B cell (primary cell): Measurements from ENCODE around the gene COL6A1. TPM values are rescaled to one million over a fixed set of nuclear protein-coding genes. Genes with fewer than 3 reads are reported as not detected.

Source experiments
- ATAC-seq: fragments of 200-7000 bp; cut with Tn5 transposase; one replicate; pipeline ENCODE4 v1.10.0; 2021; ENCODE audit warnings: low read depth, mild to moderate bottlenecking, moderate number of reproducible peaks, moderate library complexity
- CTCF ChIA-PET: fragments of 350-600 bp; sonication (Branson Sonifier 250); formaldehyde crosslinking; loops from one replicate; lab custom pipeline; 2021; ENCODE audit warnings: antibody characterized with exemption, inconsistent platforms; lab: Charles Lee
- POLR2A ChIA-PET: fragments of 350-600 bp; sonication (Branson Sonifier 250); formaldehyde crosslinking; loops from one replicate; lab custom pipeline; 2021; ENCODE audit warnings: antibody characterized with exemption; lab: Charles Lee
- DNase-seq: peaks from one replicate; pipeline ENCODE4 v3.0.0; 2013
- H2AFZ ChIP-seq: 2 replicates; pipeline ENCODE4 v1.6.1; 2012; ENCODE audit warnings: mild to moderate bottlenecking, low read depth, low read length; ENCODE audit not compliant: insufficient read depth, poor library complexity, severe bottlenecking
- H3K27ac ChIP-seq, 2 donors: 1 replicate in 1 of 2; 2 replicates in 1 of 2; pipeline ENCODE4 v1.5.1; 2012 to 2013; ENCODE audit warnings: low read length in 2 of 2, mild to moderate bottlenecking in 2 of 2, moderate library complexity in 1 of 2
- H3K27me3 ChIP-seq, 4 experiments: fragments of 200-600 bp in 1 of 4; sonication (generic) in 1 of 4; replicated peaks in 1 of 4; 1 replicate in 2 of 4; 2 replicates in 2 of 4; pipeline versions ENCODE4 v1.6.1 to v1.7.0; 2013 to 2016; ENCODE audit warnings: low read length in 3 of 4, mild to moderate bottlenecking in 2 of 4, mixed read lengths in 1 of 4, moderate library complexity in 1 of 4; ENCODE audit not compliant: insufficient read depth in 4 of 4, control insufficient read depth in 3 of 4; ENCODE audit errors: control extremely low read depth in 1 of 4
- H3K36me3 ChIP-seq, 2 experiments: replicated peaks in 1 of 2; 1 replicate in 1 of 2; 2 replicates in 1 of 2; pipeline versions ENCODE4 v1.6.1 to v1.7.1; 2013; ENCODE audit warnings: low read length in 1 of 2; ENCODE audit not compliant: insufficient read depth in 2 of 2, control insufficient read depth in 1 of 2; ENCODE audit errors: control extremely low read depth in 1 of 2, extremely low read depth in 1 of 2
- H3K4me1 ChIP-seq, 2 donors: fragments of 200-600 bp in 1 of 2; sonication (generic) in 1 of 2; 1 replicate in 1 of 2; 2 replicates in 1 of 2; pipeline versions ENCODE4 v1.5.1 to v1.6.1; 2013 to 2017; ENCODE audit warnings: low read length in 2 of 2; ENCODE audit not compliant: control insufficient read depth in 2 of 2, insufficient read depth in 2 of 2
- H3K4me2 ChIP-seq: replicated peaks from 2 replicates; pipeline ENCODE3; 2012; ENCODE audit warnings: mild to moderate bottlenecking, low read depth, low read length; ENCODE audit not compliant: poor library complexity, severe bottlenecking
- H3K4me3 ChIP-seq, 5 experiments: fragments of 200-600 bp in 1 of 5; sonication (generic) in 1 of 5; 1 replicate in 3 of 5; 2 replicates in 2 of 5; pipeline versions ENCODE4 v1.5.1 to v1.7.0; 2011 to 2016; ENCODE audit warnings: low read length in 4 of 5, mild to moderate bottlenecking in 4 of 5, low read depth in 2 of 5, control low read depth in 1 of 5, moderate library complexity in 1 of 5; ENCODE audit not compliant: insufficient read depth in 1 of 5; ENCODE audit errors: control extremely low read depth in 1 of 5, extremely low read depth in 1 of 5
- H3K79me2 ChIP-seq: fragments of 200-600 bp; sonication (generic); one replicate; pipeline ENCODE4 v1.6.0; 2016; ENCODE audit warnings: low read length; ENCODE audit not compliant: control insufficient read depth, insufficient read depth
- H3K9ac ChIP-seq: fragments of 200-600 bp; sonication (generic); 2 replicates; pipeline ENCODE4 v1.6.1; 2017; ENCODE audit warnings: mild to moderate bottlenecking, low read length, moderate library complexity
- H3K9me3 ChIP-seq, 3 donors: one replicate each; pipeline versions ENCODE4 v1.6.1 to v1.7.1; 2013; ENCODE audit warnings: low read length in 2 of 3; ENCODE audit not compliant: control insufficient read depth in 2 of 3, insufficient read depth in 1 of 3; ENCODE audit errors: control extremely low read depth in 1 of 3
- H4K20me1 ChIP-seq: 2 replicates; pipeline ENCODE4 v1.6.0; 2012; ENCODE audit warnings: mild to moderate bottlenecking, low read length; ENCODE audit not compliant: insufficient read depth, control insufficient read depth, poor library complexity, severe bottlenecking
- H3K27ac Mint-ChIP-seq: one replicate; pipeline ENCODE4 v1.8.0; 2021; ENCODE audit warnings: mixed read lengths
- H3K27me3 Mint-ChIP-seq: one replicate; pipeline ENCODE4 v1.8.0; 2021; ENCODE audit warnings: mixed read lengths
- H3K4me1 Mint-ChIP-seq: one replicate; pipeline ENCODE4 v1.8.0; 2021; ENCODE audit warnings: mixed read lengths
- H3K4me3 Mint-ChIP-seq: one replicate; pipeline ENCODE4 v1.8.0; 2021; ENCODE audit warnings: mixed read lengths
- H3K9me3 Mint-ChIP-seq: one replicate; pipeline ENCODE4 v1.8.0; 2022; ENCODE audit warnings: mixed read lengths; ENCODE audit not compliant: insufficient read depth
- EZH2 ChIP-seq: IDR thresholded peaks from 2 replicates; pipeline ENCODE4 v1.6.1; 2012; ENCODE audit warnings: borderline replicate concordance, low read depth, mild to moderate bottlenecking, moderate library complexity, low read length; ENCODE audit not compliant: insufficient read depth, poor library complexity, severe bottlenecking
- WGBS: methylation state at CpG from one replicate; pipeline ENCODE4 v1.1.5; 2013; ENCODE audit warnings: missing lambda C conversion rate; ENCODE audit not compliant: insufficient coverage; 5-methylcytosine and 5-hydroxymethylcytosine counted together
- intact Hi-C: fragments of 100-400 bp; cut with micrococcal nuclease; formaldehyde crosslinking; loops from one replicate; pipeline ENCODE4 v1.10.0; 2022
- polyA plus RNA-seq: library from polyadenylated mRNA; depleted of rRNA; stranded (reverse); fragments of >200 nt; gene quantifications from 2 replicates; pipeline ENCODE4 v1.2.3, GENCODE V29; 2012
- total RNA-seq, 2 donors: library from RNA; stranded (reverse); fragments of 120-200 nt in 1 of 2; gene quantifications; 1 replicate in 1 of 2; 2 replicates in 1 of 2; pipeline versions ENCODE4 v1.2.3 to v1.2.4, GENCODE V29; 2013 to 2022
- TF ChIP-seq, protein P1 (sequence below): fragments of 200-600 bp; IDR thresholded peaks from one replicate; pipeline ENCODE4 v1.8.0; 2022; ENCODE audit warnings: antibody characterized with exemption, mild to moderate bottlenecking

The COL6A1 gene
- total and polyA plus RNA-seq, 2 donors (not counting 1 experiment from before 2014, with no cell fraction given) = 0.39 to 0.67 TPM

DNA sequence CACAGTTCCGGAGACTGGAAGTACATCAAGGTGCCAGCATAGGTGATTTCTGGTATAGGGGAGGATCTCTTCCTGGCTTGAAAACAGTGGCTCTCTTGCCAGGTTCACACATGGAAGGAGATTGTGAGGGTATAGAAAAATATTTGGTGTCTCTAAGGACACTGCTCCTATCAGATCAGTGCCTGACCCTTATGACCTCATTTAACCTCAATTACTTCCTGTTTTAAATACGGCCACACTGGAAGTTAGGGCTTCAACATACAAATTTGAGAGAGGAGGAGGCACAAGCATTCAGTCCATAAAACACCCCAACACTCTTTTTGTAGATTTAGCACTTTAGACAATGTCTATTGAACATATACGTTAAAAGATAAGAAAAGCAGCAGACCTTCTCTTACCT, 37.0 kb downstream of the COL6A1 start:
- Mint-ChIP-seq H3K27ac (no peak overlapping the region), H3K27me3 (peaks cover 37% of the 10 kb centered on the region), H3K4me1 (no peaks in the 10 kb centered on the region), H3K4me3 (no peak overlapping the region), H3K9me3 (no peaks in the 10 kb centered on the region)
- Histone ChIP-seq H3K27me3 (peaks cover 0 to 15% (median 5%) of the 10 kb centered on the region in 4 experiments), H3K36me3 (no peaks in the 10 kb centered on the region), H3K4me2 (no peak overlapping the region), H3K27ac (no peak overlapping the region), H3K9me3 (no peaks in the 10 kb centered on the region), H3K4me3 (no peak overlapping the region), H3K79me2 (no peaks in the 10 kb centered on the region), H4K20me1 (no peaks in the 10 kb centered on the region), H3K4me1 (no peaks in the 10 kb centered on the region), H2AFZ (no peak overlapping the region), H3K9ac (no peak overlapping the region)
- TF ChIP-seq EZH2 = no peak
- TF ChIP-seq, protein P1, sequence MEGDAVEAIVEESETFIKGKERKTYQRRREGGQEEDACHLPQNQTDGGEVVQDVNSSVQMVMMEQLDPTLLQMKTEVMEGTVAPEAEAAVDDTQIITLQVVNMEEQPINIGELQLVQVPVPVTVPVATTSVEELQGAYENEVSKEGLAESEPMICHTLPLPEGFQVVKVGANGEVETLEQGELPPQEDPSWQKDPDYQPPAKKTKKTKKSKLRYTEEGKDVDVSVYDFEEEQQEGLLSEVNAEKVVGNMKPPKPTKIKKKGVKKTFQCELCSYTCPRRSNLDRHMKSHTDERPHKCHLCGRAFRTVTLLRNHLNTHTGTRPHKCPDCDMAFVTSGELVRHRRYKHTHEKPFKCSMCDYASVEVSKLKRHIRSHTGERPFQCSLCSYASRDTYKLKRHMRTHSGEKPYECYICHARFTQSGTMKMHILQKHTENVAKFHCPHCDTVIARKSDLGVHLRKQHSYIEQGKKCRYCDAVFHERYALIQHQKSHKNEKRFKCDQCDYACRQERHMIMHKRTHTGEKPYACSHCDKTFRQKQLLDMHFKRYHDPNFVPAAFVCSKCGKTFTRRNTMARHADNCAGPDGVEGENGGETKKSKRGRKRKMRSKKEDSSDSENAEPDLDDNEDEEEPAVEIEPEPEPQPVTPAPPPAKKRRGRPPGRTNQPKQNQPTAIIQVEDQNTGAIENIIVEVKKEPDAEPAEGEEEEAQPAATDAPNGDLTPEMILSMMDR = no peak
- intact Hi-C loops = no loop called here
- ChIA-PET POLR2A (no interaction called here), CTCF (no interaction called here)
- ATAC-seq (no peak), DNase-seq (no peak)
- 100% methylated on average over 1 of the region's 3 CpGs for WGBS

GRCh38 chr21:46020581-46020980, 39.0 kb downstream of the COL6A1 start:
- no peak overlapping the region for H3K4me3 ChIP-seq
- ATAC-seq (no peak), DNase-seq (no peak)
- H3K9ac ChIP-seq = no peak overlapping the region
- intact Hi-C loops = no loop called here
- H4K20me1 ChIP-seq = no peaks in the 10 kb centered on the region
- no peak overlapping the region for H3K4me3 Mint-ChIP-seq
- H3K9me3 ChIP-seq = no peaks in the 10 kb centered on the region
- no peak overlapping the region for H3K4me2 ChIP-seq
- WGBS = 72% methylated on average over 4 of the region's 6 CpGs
- no peaks in the 10 kb centered on the region for H3K79me2 ChIP-seq
- TF ChIP-seq, protein P1 = no peak
- no peak for TF ChIP-seq EZH2
- no peak overlapping the region for H3K27ac ChIP-seq
- H2AFZ ChIP-seq = no peak overlapping the region
- H3K9me3 Mint-ChIP-seq = no peaks in the 10 kb centered on the region
- H3K27ac Mint-ChIP-seq = no peak overlapping the region
- peaks cover 47% of the 10 kb centered on the region for H3K27me3 Mint-ChIP-seq
- H3K27me3 ChIP-seq = peaks cover 0 to 18% (median 8%) of the 10 kb centered on the region in 4 experiments
- no peaks in the 10 kb centered on the region for H3K4me1 Mint-ChIP-seq
- H3K36me3 ChIP-seq = no peaks in the 10 kb centered on the region
- no peaks in the 10 kb centered on the region for H3K4me1 ChIP-seq
- ChIA-PET POLR2A (no interaction called here), CTCF (no interaction called here)
